Sigmoid colon (tissue), 7 donors: ENCODE results near the gene ABHD16B. TPM values are rescaled to one million over a fixed set of nuclear protein-coding genes. Genes with fewer than 3 reads are reported as not detected.
A peak's percentile ranks its signal among the peaks of the same experiment; 100 is the strongest.

ENCODE experiments used
- DNase-seq: peaks from one replicate; pipeline ENCODE4 v3.0.0-alpha.2; 2019
- H3K27ac ChIP-seq, 4 donors: fragments of 200-600 bp; sonication (generic); one replicate each; pipeline ENCODE4 v1.5.1; 2016 to 2019; ENCODE audit warnings: mild to moderate bottlenecking in 1 of 4
- H3K27me3 ChIP-seq, 3 donors: fragments of 200-600 bp; sonication (generic); one replicate each; pipeline ENCODE4 v1.5.1; 2019; ENCODE audit warnings: mild to moderate bottlenecking in 1 of 3
- H3K36me3 ChIP-seq, 4 donors: fragments of 200-600 bp; sonication (generic); one replicate each; pipeline ENCODE4 v1.5.1; 2016 to 2019
- H3K4me1 ChIP-seq, 4 donors: fragments of 200-600 bp; sonication (generic); one replicate each; pipeline ENCODE4 v1.5.1; 2017 to 2019
- H3K4me3 ChIP-seq, 4 donors: fragments of 200-600 bp; sonication (generic); one replicate each; pipeline ENCODE4 v1.5.1; 2017 to 2019; ENCODE audit warnings: mild to moderate bottlenecking in 2 of 4, moderate library complexity in 1 of 4
- H3K9me3 ChIP-seq, 4 donors: fragments of 200-600 bp in 3 of 4; sonication (generic) in 3 of 4; one replicate each; pipeline versions ENCODE4 v1.5.1 to v1.6.1; 2013 to 2019
- EP300 ChIP-seq, 4 donors: sonication (generic); formaldehyde crosslinking; IDR thresholded peaks; one replicate each; pipeline ENCODE4 v1.6.1; 2017; ENCODE audit warnings: antibody characterized with exemption in 4 of 4
- POLR2A ChIP-seq, 2 donors: fragments of 450-650 bp; IDR thresholded peaks; one replicate each; pipeline ENCODE4 v1.6.1; 2016; ENCODE audit warnings: antibody characterized with exemption in 2 of 2, mild to moderate bottlenecking in 2 of 2, moderate library complexity in 2 of 2
- POLR2AphosphoS5 ChIP-seq, 4 donors: sonication (generic); formaldehyde crosslinking; IDR thresholded peaks; one replicate each; pipeline ENCODE4 v1.6.1; 2017; ENCODE audit warnings: antibody characterized with exemption in 4 of 4
- WGBS, 2 donors: extraction: QIAGEN DNeasy Blood & Tissue Kit; methylation state at CpG; one replicate each; pipeline ENCODE4 v1.1.7; 2013; 5-methylcytosine and 5-hydroxymethylcytosine counted together
- intact Hi-C: fragments of 100-400 bp; cut with DNase I; formaldehyde crosslinking; loops from one replicate; pipeline ENCODE4 v1.15.1; 2023
- polyA plus RNA-seq, 3 donors: library from polyadenylated mRNA; stranded (reverse); fragments of 200-250 nt; gene quantifications; one replicate each; pipeline ENCODE4 v1.2.3, GENCODE V29; 2013
- total RNA-seq, 4 donors: library from RNA; depleted of rRNA; stranded (reverse); fragments of >200 nt; gene quantifications; one replicate each; pipeline ENCODE4 v1.1.0, GENCODE V29; 2016
- TF ChIP-seq, protein P1 (sequence below), 4 experiments: fragments of 450-650 bp in 3 of 4; fragments of 200-600 bp in 1 of 4; IDR thresholded peaks; one replicate each; pipeline ENCODE4 v1.5.1; 2016 to 2019; ENCODE audit warnings: antibody characterized with exemption in 4 of 4, mild to moderate bottlenecking in 3 of 4, moderate library complexity in 2 of 4
- donor health status: healthy with polysubstance abuse.
- donor health status: Bipolar disorder and iron deficiency.
- donor health status: healthy.

Gene ABHD16B
- total and polyA plus RNA-seq, 7 donors = 0.44 TPM; not detected in 6

DNA sequence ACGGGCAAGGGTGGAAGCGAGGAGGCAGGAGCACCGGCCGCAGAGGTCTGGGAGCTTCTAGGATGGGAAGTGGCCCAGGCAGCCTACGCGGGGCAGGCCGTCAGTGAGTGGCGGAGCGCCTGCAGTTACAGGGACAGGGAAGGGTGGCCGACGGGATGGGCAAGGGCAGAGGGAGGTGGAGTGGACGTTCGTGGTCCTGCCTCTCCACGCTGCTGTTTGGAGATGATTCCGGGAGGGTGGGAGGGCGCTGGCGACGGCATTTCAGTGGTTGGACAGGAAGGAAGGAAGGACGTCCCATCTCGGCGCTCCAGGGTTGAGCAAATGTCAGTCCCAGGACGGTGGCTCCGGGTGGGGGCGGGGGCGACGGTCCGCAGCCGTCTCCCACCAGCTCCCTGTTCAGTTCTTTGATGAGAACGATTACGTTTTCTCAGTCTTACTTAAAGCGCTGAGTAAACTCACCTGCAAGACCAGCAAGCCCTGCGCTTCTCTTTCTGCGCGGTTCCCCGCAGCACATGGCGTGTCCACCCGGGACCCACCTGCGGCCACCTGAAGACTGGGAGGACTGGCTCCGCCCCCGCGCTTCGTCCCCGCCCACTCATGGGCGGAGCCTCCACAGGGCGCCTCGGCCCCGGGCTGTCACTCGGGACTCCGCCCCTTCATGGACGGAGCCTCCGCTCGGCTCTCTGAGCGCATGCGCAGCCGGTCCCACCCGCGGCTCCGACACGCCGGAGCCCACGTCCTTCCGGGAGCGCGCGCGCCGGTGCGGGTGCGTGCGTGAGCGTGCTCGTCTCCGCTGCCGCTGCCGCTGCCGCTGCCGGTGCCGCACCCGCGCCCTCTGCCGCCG is 33.3 kb downstream of the ABHD16B start, which contains the start of gene DNAJC5:
Gene DNAJC5 (plus strand): TSS at position 769 of the 844 bp plus-strand sequence. CDS start 33,220 bp downstream, outside the sequence.
- peak; percentile 97 for DNase-seq
- intact Hi-C loops = loop anchor here (2.0 kb wide), 1 partner anchor 30 kb away; the partner anchor contains the start of gene TPD52L2

GRCh38 chr20:63895202-63895951 is 34.1 kb downstream of the ABHD16B start:
- Histone ChIP-seq H3K4me1 (peaks cover 0 to 36% (median 31%) of the 10 kb centered on the region in 4 donors), H3K9me3 (no peaks in the 10 kb centered on the region), H3K27me3 (no peaks in the 10 kb centered on the region), H3K36me3 (peaks cover 0 to 16% (median 12%) of the 10 kb centered on the region in 4 donors), H3K4me3 (peak overlapping the region; percentile 48 to 69 (median 62)), H3K27ac (peak overlapping the region; percentile 76 to 87 (median 79))
- 1% methylated on average over 87 of the region's 87 CpGs for WGBS, 2 donors
- no peak for TF ChIP-seq EP300 (IDR thresholded peaks at IDR 0.05)
- no peak for TF ChIP-seq POLR2A (IDR thresholded peaks at IDR 0.05)
- TF ChIP-seq, protein P1, sequence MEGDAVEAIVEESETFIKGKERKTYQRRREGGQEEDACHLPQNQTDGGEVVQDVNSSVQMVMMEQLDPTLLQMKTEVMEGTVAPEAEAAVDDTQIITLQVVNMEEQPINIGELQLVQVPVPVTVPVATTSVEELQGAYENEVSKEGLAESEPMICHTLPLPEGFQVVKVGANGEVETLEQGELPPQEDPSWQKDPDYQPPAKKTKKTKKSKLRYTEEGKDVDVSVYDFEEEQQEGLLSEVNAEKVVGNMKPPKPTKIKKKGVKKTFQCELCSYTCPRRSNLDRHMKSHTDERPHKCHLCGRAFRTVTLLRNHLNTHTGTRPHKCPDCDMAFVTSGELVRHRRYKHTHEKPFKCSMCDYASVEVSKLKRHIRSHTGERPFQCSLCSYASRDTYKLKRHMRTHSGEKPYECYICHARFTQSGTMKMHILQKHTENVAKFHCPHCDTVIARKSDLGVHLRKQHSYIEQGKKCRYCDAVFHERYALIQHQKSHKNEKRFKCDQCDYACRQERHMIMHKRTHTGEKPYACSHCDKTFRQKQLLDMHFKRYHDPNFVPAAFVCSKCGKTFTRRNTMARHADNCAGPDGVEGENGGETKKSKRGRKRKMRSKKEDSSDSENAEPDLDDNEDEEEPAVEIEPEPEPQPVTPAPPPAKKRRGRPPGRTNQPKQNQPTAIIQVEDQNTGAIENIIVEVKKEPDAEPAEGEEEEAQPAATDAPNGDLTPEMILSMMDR (IDR thresholded peaks at IDR 0.05) = no peak
- no peak for TF ChIP-seq POLR2AphosphoS5 (IDR thresholded peaks at IDR 0.05)
- intact Hi-C loops = loop anchor here (2.0 kb wide), 1 partner anchor 31 kb away; the partner anchor contains the start of gene TPD52L2
- no peak for DNase-seq

More for the DNA sequence above, 33.3 kb downstream of the ABHD16B start, which contains the start of gene DNAJC5:
- Histone ChIP-seq H3K27ac (peak within 1 kb of the TSS; percentile 76 to 87 (median 79)), H3K9me3 (no peaks in the 10 kb centered on the region), H3K27me3 (no peaks in the 10 kb centered on the region), H3K36me3 (peaks cover 0 to 24% (median 20%) of the 10 kb centered on the region in 4 donors), H3K4me1 (peaks cover 0 to 36% (median 31%) of the 10 kb centered on the region in 4 donors), H3K4me3 (peak within 1 kb of the TSS; percentile 48 to 69 (median 62))
- WGBS, 2 donors = 1 to 2% methylated on average over 82 of the region's 82 CpGs
- TF ChIP-seq, protein P1 (IDR thresholded peaks at IDR 0.05) = no peak
- TF ChIP-seq POLR2AphosphoS5 (IDR thresholded peaks at IDR 0.05) (peak in 3 of 4 donors; percentile 47 to 76 (median 49)), POLR2A (IDR thresholded peaks at IDR 0.05) (no peak)

DNA sequence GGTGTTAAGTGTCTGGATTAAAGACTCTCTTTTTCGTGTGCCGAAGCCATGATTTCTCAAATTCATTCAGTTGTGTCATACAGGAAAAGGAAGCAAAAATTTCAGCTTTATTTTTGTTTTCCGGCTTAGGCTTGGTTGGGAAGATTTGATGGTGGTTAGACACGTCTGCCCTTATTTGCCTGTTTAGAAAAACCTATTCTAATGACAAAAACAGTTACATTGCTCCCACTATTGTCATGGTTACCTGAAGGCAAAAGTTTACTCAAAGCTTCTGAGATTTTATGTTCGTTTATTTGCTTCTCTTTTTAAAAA is 34.6 kb downstream of the ABHD16B start:
- Histone ChIP-seq H3K9me3 (no peaks in the 10 kb centered on the region), H3K4me3 (peak overlapping the region; percentile 48 to 69 (median 62)), H3K27me3 (no peaks in the 10 kb centered on the region), H3K36me3 (peaks cover 0 to 11% (median 7%) of the 10 kb centered on the region in 4 donors), H3K27ac (peak overlapping the region; percentile 76 to 87 (median 79)), H3K4me1 (peaks cover 0 to 41% (median 32%) of the 10 kb centered on the region in 4 donors)
- TF ChIP-seq POLR2A (IDR thresholded peaks at IDR 0.05) (no peak), EP300 (IDR thresholded peaks at IDR 0.05) (no peak), POLR2AphosphoS5 (IDR thresholded peaks at IDR 0.05) (no peak)
- TF ChIP-seq, protein P1 (IDR thresholded peaks at IDR 0.05) = no peak
- no peak for DNase-seq
- intact Hi-C loops = loop anchor here (2.0 kb wide), 1 partner anchor 31 kb away; the partner anchor contains the start of gene TPD52L2
- 0 to 1% methylated on average over 5 of the region's 5 CpGs for WGBS, 2 donors

GRCh38 chr20:63896264-63897105 is 35.2 kb downstream of the ABHD16B start:
- no peak for DNase-seq
- H3K4me3 ChIP-seq = peak overlapping the region; percentile 48 to 69 (median 62)
- WGBS, 2 donors = 5 to 12% methylated on average over 18 of the region's 18 CpGs
- no peaks in the 10 kb centered on the region for H3K9me3 ChIP-seq
- no peaks in the 10 kb centered on the region for H3K27me3 ChIP-seq
- peak overlapping the region; percentile 76 to 87 (median 79) for H3K27ac ChIP-seq
- H3K4me1 ChIP-seq = peaks cover 0 to 41% (median 34%) of the 10 kb centered on the region in 4 donors
- H3K36me3 ChIP-seq = peaks cover 0 to 5% (median 1%) of the 10 kb centered on the region in 4 donors
- TF ChIP-seq, protein P1 (IDR thresholded peaks at IDR 0.05) = no peak
- no peak for TF ChIP-seq POLR2AphosphoS5 (IDR thresholded peaks at IDR 0.05)
- intact Hi-C loops = no loop called here
